Bronchial epithelial cell (primary cell): ENCODE measurements around the gene RNF135. TPM values are rescaled to one million over a fixed set of nuclear protein-coding genes. Genes with fewer than 3 reads are reported as not detected.
"Not testable (repeated sequence)": the region's sequence is repeated elsewhere in the genome, so short reads cannot be mapped to it uniquely, and the experiment has no call there.

Experiments used
- DNase-seq: peaks from one replicate; pipeline ENCODE4 v3.0.0-alpha.2; 2010; ENCODE audit warnings: low read depth
- FAIRE-seq: peaks from 2 replicates; lab custom pipeline; 2011; peaks lifted over from hg19 to GRCh38; lab: Jason Lieb, UNC
- H3K27me3 ChIP-seq: 2 replicates; pipeline ENCODE4 v1.5.1; 2011; ENCODE audit warnings: low read length; ENCODE audit not compliant: control insufficient read depth, insufficient read depth
- H3K36me3 ChIP-seq: 2 replicates; pipeline ENCODE4 v1.5.1; 2011; ENCODE audit warnings: low read length; ENCODE audit not compliant: control insufficient read depth, insufficient read depth
- H3K4me3 ChIP-seq: 2 replicates; pipeline ENCODE4 v1.5.1; 2011; ENCODE audit warnings: mild to moderate bottlenecking, low read depth, low read length, control low read depth
- total RNA-seq: library from RNA; depleted of rRNA; stranded (reverse); fragments of >200 nt; gene quantifications from 2 replicates; pipeline ENCODE4 v1.2.1, GENCODE V29; 2014
- TF ChIP-seq, protein P1 (sequence below): IDR thresholded peaks from 2 replicates; pipeline ENCODE4 v1.5.1; 2011; ENCODE audit warnings: mild to moderate bottlenecking, moderate library complexity, low read length, control low read depth, inconsistent platforms; ENCODE audit not compliant: insufficient read depth, severe bottlenecking

The RNF135 gene
- total RNA-seq, 1 donor from 2014 or later = 9.2 TPM

DNA sequence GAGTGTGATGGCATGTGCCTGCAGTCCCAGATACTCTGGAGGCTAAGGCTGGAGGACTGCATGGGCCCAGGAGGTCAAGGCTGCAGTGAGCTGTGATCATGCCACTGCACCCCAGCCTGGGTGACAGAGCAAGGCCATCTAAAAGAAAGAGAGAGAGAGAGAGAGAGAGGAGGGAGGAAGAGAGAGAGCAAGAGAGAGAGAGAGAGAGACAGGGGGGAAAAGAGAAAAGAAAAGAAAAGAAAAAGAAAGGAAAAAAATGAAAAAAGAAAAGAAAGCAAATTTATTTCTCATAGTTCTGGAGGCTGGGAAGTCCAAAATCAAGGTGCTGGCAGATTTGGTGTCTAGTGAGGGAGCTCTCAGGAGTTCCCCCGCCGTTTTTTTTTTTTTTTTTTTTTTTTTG, 33.3 kb downstream of the RNF135 start:
- no peak for FAIRE-seq
- Histone ChIP-seq H3K27me3 (no peaks in the 10 kb centered on the region), H3K36me3 (peaks cover 2% of the 10 kb centered on the region), H3K4me3 (no peak overlapping the region)
- TF ChIP-seq, protein P1, sequence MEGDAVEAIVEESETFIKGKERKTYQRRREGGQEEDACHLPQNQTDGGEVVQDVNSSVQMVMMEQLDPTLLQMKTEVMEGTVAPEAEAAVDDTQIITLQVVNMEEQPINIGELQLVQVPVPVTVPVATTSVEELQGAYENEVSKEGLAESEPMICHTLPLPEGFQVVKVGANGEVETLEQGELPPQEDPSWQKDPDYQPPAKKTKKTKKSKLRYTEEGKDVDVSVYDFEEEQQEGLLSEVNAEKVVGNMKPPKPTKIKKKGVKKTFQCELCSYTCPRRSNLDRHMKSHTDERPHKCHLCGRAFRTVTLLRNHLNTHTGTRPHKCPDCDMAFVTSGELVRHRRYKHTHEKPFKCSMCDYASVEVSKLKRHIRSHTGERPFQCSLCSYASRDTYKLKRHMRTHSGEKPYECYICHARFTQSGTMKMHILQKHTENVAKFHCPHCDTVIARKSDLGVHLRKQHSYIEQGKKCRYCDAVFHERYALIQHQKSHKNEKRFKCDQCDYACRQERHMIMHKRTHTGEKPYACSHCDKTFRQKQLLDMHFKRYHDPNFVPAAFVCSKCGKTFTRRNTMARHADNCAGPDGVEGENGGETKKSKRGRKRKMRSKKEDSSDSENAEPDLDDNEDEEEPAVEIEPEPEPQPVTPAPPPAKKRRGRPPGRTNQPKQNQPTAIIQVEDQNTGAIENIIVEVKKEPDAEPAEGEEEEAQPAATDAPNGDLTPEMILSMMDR = no peak
- no peak for DNase-seq

DNA sequence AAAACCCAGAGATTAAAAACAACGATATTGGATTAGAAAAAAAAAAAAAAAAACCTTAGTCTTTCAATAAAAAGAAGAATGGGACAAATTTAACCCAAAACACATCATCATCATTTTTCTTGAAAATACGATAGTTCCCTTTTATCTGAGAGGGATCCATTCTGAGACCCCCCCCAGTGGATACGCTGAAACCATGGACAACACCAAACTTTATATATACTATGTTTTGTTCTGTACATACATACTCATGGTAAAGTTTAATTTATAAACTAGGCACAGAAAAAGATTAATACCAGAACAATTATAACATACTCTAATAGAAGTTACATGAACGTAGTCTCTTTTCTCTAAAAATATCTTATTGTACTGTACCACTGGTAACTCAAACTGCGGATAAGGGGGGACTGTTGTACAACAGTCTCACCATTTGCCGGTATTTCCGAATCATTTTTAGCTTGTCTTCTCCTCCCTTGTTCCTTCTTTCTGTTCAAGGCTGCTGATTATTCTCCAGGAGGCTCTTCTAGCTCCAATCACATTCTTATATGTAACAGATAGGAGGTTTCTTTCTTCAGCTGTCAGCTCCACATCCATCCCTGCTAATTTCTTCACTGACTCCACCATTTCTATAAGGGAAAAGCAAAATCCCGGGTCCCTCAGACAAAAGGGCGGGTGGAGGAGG, 37.0 kb downstream of the RNF135 start:
- DNase-seq = no peak
- TF ChIP-seq, protein P1 = no peak
- peak overlapping the region; percentile 60 for H3K4me3 ChIP-seq
- peaks cover 1% of the 10 kb centered on the region for H3K36me3 ChIP-seq
- no peaks in the 10 kb centered on the region for H3K27me3 ChIP-seq
- no peak for FAIRE-seq

DNA sequence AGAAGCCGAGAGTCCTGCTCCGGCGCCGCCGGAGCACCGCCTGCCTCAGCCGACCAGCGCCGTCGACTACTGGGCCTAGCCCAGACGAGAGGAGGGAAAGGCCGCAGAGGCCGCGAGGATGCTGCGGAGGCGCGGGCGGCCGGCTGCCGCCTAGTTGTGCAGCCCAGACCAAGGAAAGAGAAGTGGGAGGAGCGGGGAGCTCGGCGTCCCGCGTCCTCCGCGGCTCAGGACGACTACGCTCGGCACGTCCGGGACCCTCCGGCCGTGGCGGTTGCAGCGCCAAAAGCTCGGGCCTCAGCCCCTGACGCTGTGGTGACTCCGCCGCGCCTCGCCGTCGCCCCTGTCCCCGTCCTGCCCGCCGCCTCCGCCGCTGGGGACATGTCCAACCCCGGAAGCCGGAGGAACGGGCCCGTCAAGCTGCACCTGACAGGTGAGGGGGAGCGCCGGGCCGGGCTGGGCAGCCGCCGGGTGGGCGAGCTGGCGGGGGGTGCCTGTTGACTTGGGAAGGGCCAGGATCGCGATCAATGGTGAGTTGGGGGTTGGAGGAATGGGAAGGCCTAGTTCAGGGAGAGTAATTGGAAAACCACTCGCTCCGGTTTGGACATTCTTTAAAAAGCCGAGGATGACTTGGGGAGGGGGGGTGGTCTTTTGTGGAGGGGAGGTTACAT, 37.7 kb downstream of the RNF135 start:
- Histone ChIP-seq H3K36me3 (peaks cover 1% of the 10 kb centered on the region), H3K27me3 (no peaks in the 10 kb centered on the region), H3K4me3 (peak overlapping the region; percentile 60)
- FAIRE-seq (no peak), DNase-seq (peak; percentile 27)
- TF ChIP-seq, protein P1 = no peak

DNA sequence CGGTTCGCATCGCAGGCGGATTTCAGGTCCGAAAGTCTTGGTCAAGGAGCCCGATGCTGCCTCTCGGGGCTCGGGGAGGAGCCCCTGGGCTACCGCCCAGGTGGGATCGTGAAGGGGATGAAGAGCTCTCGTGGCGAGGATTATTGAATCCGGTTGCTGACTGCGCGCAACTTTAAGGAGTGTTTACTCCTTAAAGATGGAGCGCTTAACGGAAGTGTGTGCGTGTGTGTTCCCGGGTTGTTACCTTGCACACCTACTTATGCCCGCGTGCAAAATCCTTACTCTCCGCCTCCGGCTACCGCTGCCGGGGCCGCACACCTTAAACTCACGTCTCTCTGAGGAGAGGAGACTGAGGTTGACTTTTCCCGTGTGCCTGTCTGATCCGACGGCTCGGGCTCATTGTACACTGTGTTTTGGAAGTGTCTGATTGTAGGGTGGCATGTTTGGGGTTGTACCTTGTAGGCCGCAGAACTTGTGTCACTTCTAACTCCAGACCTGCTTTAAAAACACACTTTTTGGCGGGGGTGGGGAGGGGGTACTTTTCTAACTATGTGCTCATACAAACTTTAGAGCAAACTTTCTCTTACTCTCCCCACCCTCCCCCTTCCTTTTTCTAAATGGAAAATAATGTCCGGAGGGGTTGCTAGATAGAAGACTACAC, 38.3 kb downstream of the RNF135 start:
- FAIRE-seq, H3K27me3 ChIP-seq, H3K36me3 ChIP-seq: not testable (repeated sequence)
- peak; percentile 8 for DNase-seq
- peak overlapping the region; percentile 60 for H3K4me3 ChIP-seq

DNA sequence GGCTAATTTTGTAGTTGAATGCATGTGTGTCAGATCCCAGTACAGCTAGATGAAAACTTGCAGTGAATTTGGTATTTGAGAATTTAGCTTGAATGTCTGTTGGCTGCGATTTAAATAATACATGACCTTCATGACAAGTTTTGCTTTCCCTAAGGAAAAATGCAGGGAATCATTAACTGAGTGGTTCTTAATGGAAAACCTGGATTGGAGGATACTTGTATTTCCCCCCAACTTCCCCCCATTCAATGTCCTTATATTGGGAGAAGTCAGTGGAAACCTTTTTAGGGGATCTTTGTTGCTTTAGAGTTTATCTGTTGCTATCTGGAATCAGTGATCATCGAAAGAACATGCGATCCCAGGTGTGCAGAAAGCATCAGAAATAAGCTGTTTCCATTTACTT, 39.2 kb downstream of the RNF135 start:
- H3K36me3 ChIP-seq, FAIRE-seq, H3K4me3 ChIP-seq, DNase-seq, H3K27me3 ChIP-seq: not testable (repeated sequence)

DNA sequence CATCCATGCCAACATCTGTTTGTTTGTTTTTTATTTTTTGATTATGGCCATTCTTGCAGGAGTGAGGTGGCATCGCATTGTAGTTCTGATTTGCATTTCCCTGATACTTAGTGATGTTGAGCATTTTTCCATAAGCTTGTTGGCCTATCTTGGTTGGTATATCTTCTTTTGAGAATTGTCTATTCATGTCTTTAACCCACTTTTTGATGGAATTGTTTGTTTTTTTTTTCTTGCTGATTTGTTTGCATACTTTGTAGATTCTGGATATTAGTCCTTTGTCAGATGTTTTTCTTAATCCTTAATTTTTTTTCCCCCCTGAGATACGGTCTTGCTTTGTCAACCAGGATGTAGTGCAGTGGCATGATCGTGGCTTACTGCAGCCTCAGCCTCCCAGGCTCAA, 43.0 kb downstream of the RNF135 start:
- Histone ChIP-seq H3K27me3 (no peaks in the 10 kb centered on the region), H3K36me3 (no peaks in the 10 kb centered on the region), H3K4me3 (no peak overlapping the region)
- DNase-seq (no peak), FAIRE-seq (no peak)
- TF ChIP-seq, protein P1 = no peak
